GM18907 (cell line): ENCODE results near the gene FOLR2.
"Not testable (repeated sequence)": the region's sequence is repeated elsewhere in the genome, so short reads cannot be mapped to it uniquely, and the experiment has no call there.

Experiments used
- ATAC-seq: cut with Tn5 transposase; IDR thresholded peaks from one replicate; pipeline ENCODE4 v1.9.1; 2021; ENCODE audit warnings: mild to moderate bottlenecking, moderate library complexity; ENCODE audit not compliant: unreplicated experiment

The FOLR2 gene

GRCh38 chr11:72204886-72205285 lies 11.7 kb upstream of the FOLR2 start:
- ATAC-seq, result no peak

DNA sequence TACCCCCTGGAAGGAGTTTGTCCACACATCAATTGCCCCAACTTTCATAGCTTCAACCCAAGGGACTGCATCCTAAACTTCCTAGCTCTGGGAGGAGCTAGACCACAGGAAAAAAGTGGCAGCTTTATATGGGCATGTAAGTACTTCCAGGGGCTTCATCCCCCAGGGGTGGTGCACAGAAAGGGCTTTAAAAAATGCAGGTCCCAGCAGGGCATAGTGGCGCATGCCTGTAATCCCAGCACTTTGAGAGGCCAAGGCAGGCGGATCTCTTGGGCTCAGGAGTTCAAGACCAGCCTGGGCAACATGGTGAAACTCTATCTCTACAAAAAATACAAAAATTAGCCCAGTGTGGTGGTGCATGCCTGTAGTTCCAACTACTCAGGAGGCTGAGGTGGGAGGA lies 9.8 kb upstream of the FOLR2 start:
- not testable (repeated sequence) for ATAC-seq

DNA sequence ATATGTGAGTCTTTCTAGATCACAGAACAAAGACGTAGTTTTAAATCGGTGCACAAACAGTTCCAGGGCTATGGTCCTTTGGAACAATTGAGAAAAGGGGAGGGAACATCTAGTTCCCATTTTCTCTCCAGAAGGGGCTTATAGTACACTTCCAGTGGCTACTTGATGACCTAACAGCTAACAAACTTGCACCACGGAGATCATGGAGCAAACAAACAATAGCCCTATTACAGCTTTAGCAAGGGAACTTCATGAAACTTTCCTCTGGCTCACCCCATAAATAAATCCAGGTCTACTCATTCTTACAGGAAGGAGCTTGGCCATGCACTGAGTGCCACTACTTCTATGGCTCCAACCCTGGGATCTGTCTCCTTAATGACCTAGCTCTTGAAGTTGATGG lies 8.3 kb upstream of the FOLR2 start:
- ATAC-seq, result no peak

GRCh38 chr11:72209101-72209500 lies 7.5 kb upstream of the FOLR2 start:
- no peak for ATAC-seq

DNA sequence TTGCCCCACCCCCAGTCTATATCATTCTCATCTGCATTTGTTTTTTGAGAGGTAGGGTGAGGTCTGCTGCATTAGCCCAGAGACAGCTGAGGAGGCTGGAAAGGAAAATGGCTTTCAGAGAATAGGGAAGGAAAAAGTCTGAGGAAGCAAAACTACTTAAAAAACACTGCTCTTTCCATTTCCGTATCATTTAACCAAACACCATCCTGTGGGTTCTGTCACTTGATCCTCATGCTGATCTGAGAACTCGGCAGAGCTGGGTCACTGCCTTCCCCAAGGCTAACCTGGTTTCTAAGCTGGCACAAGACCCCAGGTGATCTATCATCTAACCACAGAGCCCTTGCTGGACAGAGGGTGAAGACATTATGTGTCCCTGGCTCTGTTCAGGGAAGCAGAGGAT lies 1.2 kb downstream of the FOLR2 start:
- ATAC-seq, result no peak

- no peak for ATAC-seq
Measured at GRCh38 chr11:72218251-72218745, 1.7 kb downstream of the FOLR2 start.

DNA sequence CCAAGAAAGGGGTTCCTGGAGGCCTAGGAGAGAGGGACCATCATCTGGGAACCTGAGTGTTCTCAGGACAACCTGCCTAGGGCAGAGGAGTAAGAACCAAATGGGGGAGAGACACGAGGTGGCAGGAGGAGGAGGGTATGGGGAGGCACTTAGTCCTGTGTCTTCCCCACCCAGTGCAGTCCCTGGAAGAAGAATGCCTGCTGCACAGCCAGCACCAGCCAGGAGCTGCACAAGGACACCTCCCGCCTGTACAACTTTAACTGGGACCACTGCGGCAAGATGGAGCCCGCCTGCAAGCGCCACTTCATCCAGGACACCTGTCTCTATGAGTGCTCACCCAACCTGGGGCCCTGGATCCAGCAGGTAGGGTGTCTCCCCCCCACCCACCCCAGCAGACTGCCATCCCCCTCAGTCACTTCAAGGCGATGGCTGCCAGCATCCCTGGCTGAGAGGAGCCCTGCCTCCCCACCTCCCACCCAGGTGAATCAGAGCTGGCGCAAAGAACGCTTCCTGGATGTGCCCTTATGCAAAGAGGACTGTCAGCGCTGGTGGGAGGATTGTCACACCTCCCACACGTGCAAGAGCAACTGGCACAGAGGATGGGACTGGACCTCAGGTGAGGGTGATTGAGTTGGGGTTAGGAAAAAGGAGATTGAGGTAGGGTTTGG lies 4.2 kb downstream of the FOLR2 start:
- ATAC-seq, result no peak

DNA sequence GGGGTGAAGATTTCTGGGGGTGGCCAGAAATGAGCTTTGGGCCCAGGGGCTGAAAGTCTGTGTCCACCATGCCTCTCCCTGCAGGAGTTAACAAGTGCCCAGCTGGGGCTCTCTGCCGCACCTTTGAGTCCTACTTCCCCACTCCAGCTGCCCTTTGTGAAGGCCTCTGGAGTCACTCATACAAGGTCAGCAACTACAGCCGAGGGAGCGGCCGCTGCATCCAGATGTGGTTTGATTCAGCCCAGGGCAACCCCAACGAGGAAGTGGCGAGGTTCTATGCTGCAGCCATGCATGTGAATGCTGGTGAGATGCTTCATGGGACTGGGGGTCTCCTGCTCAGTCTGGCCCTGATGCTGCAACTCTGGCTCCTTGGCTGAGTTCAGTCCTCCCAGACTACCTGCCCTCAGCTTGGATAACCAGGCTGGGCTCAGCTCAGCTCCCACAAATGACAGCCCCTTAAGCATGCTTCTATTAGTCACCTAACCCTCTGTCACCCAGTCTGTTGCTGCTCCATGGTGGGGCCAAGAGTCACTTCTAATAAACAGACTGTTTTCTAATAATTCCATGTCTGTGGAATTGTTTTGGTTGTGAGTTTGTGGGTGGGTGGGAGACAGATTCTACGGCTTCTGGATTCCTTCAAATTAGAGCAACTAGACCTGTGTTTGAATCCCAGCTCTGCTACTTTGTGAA lies 4.9 kb downstream of the FOLR2 start:
- ATAC-seq, result no peak

GRCh38 chr11:72222106-72222891 lies 5.7 kb downstream of the FOLR2 start:
- no peak for ATAC-seq

- peak; percentile 67 for ATAC-seq
Measured at GRCh38 chr11:72222907-72223614, 6.5 kb downstream of the FOLR2 start.

DNA sequence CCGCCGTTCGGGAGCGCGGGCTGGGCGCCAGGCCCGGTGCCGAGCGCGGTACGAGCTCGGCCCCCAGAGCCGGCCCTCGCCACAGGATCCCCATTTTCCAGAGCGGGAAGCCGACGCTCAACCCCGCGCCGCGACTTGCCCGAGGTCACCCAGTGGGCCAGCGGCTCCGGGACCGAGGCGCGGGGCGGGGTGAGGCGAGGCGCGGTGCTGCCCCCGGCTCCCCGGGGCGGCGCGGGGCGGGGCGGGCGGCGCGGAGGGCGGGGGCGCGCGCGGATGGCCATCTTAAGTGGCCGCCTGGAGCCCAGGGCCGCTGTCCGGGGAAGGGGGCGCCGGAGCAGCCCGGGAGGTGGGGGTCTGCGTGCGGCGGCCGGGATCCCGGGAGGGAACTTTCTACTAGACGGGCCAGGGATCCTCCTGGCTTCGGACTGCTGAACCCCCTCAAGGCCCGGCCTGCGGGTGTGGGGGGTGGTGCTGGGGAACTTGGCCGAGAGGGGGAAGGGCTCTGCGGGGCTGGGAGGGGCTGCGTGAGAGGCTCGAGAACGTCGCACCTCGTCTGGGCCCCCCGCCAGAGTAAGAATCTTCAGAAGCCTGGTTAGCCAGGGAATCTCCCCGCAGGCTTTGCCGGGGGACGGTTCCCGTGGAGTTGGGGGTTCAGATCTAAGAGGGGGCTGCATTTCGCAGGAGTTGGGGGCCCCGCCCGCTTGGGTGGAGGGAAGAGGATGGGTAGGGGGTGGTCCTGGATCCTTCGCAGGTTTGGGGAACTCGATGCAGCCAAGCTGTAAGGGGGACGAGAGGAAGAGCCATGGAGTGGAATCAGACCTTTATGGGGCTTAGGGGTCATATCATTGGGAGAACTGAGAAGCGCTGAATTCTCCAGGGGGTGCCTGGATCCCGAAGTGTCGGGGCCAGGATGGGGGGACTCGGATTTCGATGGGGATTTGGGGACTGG lies 7.3 kb downstream of the FOLR2 start:
- ATAC-seq, result peak; percentile 45

DNA sequence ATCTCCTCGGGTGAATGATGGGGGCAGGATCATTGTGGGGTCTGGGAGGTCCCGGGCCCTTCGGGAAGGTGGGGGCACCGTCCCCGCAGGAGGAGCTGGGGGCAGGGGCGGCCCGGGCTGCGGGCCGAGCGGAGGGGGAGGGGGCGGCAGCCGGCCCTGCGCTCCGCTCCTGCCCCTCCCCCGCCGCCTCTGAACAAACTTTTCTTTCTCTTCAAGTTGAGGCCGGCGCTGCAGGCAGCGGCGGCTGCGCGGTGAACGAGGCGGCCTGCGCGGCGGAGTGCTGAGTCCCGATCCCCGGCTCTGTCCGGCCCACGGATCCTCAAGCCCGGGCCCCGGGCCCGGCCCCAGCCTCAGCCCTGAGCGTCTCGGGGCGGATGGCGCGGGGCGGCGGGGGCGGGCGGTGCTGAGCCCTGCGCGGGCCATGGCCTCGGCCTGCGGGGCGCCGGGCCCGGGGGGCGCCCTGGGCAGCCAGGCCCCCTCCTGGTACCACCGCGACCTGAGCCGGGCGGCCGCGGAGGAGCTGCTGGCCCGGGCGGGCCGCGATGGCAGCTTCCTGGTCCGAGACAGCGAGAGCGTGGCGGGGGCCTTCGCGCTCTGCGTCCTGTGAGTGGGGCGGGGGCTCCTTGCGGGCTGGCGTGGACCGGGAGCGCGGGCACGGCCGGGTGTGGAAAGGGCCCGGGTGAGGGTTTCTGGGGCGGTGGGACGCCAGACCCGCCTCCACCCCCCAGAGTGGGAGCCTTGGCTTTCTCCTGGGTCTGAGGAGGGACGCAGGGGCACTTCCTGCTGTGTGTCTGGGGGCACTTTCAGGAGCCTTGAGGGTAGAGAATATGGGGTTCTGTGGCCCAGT lies 8.2 kb downstream of the FOLR2 start, which contains the start of gene INPPL1:
TSS of gene INPPL1 (plus strand) at position 204 of the 847 bp plus-strand sequence. CDS start at position 422, 218 bp downstream.
- ATAC-seq, result no peak

DNA sequence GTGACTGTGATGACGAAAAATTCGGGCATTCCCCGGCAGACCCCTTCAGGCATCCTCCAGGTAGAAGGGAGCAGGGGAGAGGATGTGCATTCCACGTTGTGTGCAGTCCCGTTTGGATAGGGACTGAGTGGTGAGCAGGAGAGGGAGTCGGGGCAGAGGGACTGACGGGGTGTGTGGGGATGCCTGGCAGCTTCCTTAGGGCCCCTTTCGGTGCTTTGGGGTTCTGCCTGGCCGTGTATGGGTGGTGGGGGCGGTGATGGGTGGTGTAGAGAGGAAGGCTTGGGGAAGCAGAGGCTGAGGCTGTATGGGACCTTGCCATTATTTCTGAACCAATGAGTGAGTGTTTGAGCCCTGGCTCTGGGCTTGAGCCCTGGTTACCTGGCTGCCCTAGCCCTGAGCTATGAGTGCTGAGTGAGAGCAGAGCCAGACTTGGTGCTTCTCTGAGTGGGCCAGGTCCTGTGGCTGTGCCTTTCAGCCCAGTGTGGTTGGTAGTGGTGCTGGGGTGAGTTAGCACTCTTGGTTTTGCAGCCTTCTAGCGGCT lies 8.9 kb downstream of the FOLR2 start:
- no peak for ATAC-seq

GRCh38 chr11:72226701-72227100 lies 10.1 kb downstream of the FOLR2 start:
- no peak for ATAC-seq

DNA sequence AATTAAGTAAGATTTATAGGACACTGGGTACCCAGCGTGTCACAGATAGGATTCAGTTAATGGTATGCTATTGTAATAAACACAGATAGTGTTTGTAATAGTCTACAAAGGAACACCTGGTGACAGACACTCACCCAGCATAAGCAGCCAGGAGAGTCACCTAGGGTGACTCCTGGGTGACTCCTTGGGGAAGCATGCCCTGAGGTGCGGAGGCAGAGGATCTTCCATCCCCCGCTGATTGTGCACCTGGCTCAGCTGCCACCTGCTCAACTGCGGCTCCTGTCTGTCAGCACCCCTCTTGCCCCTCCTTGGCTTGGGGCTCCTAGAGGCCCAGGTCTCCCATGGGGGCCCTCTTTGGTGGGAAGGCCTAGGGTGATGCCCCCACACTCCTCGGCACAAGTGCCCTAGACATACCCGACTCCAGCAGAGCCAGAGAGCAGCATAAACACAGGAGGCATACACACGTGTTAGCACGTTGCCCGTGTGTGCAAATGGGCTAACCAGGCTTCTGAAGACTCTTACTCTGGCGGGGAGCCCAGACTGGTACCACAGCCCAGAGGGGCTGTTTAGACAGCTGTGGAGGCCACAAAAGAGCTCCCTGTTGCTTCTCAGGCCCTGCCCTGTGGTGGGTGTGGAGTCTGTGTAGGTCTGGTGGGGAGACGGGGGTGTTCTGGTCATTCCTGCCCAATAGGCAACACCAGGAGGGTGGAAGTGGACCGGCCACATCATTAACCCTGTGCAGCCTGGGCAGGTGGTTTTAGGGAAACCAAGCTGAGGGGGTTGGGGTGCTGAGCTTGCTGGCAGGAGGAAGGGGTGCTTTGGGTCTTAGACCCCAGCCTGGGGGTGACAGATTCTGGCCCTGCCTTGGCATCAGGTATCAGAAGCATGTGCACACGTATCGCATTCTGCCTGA lies 11.0 kb downstream of the FOLR2 start:
- ATAC-seq, result no peak

GRCh38 chr11:72228229-72228843 lies 11.7 kb downstream of the FOLR2 start:
- ATAC-seq, result no peak

DNA sequence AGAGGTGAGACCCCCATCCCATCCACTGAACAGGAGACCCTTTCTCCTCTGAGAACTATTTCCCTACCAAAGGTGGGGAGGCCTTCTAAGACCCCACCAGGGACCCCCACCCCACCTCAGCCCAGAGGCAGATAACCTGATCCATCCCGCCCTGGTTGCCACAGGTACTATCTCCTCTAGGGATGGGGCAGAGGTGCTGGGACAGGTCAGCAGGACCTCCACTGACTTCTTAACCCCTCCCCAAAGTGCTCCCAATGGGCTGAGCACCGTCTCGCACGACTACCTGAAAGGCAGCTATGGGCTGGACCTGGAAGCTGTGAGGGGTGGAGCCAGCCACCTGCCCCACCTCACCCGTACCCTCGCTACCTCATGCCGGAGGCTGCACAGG lies 12.2 kb downstream of the FOLR2 start:
- no peak for ATAC-seq
